HCT116 (cell line): ENCODE results near the gene SNRPA1. TPM values are rescaled to one million over a fixed set of nuclear protein-coding genes. Genes with fewer than 3 reads are reported as not detected.

ENCODE experiments used
- ATAC-seq: fragments of 200-7000 bp; cut with Tn5 transposase; 2 replicates; pipeline ENCODE4 v1.9.1; 2020; ENCODE audit warnings: mild to moderate bottlenecking, moderate library complexity
- BruUV-seq: library from RNA; stranded (reverse); fragments of 400-500 nt; replicated peaks from 2 replicates; lab custom pipeline; 2021; lab: Mats Ljungman, UMichigan
- CTCF ChIA-PET: fragments of 300-600 bp; sonication (Branson Sonifier 250); formaldehyde crosslinking; loops from one replicate; lab custom pipeline; 2021; ENCODE audit warnings: antibody characterized with exemption; lab: Charles Lee
- POLR2A ChIA-PET: fragments of 300-600, 350-600 bp; sonication (Branson Sonifier 250); formaldehyde crosslinking; loops from one replicate; lab custom pipeline; 2021; ENCODE audit warnings: antibody characterized with exemption; lab: Charles Lee
- RAD21 ChIA-PET, 2 experiments: fragments of 300-600 bp; sonication (Branson Sonifier 250); formaldehyde crosslinking; loops; one replicate each; lab custom pipeline; 2023; ENCODE audit warnings: low total read pairs in 2 of 2; ENCODE audit not compliant: uncharacterized antibody in 2 of 2, unreplicated experiment in 2 of 2, low non-redundant PET in 1 of 2; lab: Charles Lee
- DNase-seq: peaks from one replicate; pipeline ENCODE4 v3.0.0-alpha.2; 2010; ENCODE audit warnings: low read depth, low spot score
- H2AFZ ChIP-seq: fragments of 200-600 bp; shearing (Covaris generic), sonication (generic); 2 replicates; pipeline ENCODE4 v1.6.1; 2017; ENCODE audit warnings: low read depth, mixed run types, mixed read lengths, antibody characterized with exemption, low read length; ENCODE audit not compliant: poor library complexity, severe bottlenecking
- H3K27ac ChIP-seq: 2 replicates; pipeline ENCODE4 v1.5.1; 2012; ENCODE audit warnings: low read depth, low read length
- H3K27me3 ChIP-seq: fragments of 200-600 bp; sonication (generic); 2 replicates; pipeline ENCODE4 v1.6.1; 2016; ENCODE audit warnings: mixed run types, low read length, mixed read lengths; ENCODE audit not compliant: insufficient read depth
- H3K36me3 ChIP-seq, 2 experiments: fragments of 200-500 bp in 1 of 2; fragments of 200-600 bp in 1 of 2; sonication (Bioruptor generic) in 1 of 2; sonication (generic) in 1 of 2; 2 replicates each; pipeline versions ENCODE4 v1.5.1 to v1.6.1; 2014 to 2016; ENCODE audit warnings: low read length in 2 of 2, inconsistent platforms in 1 of 2, mixed read lengths in 1 of 2, mixed run types in 1 of 2; ENCODE audit not compliant: insufficient read depth in 2 of 2, control insufficient read depth in 1 of 2
- H3K4me1 ChIP-seq, 2 experiments: fragments of 200-600 bp in 1 of 2; sonication (generic) in 1 of 2; 2 replicates each; pipeline versions ENCODE4 v1.5.1 to v1.6.1; 2012 to 2017; ENCODE audit warnings: low read length in 2 of 2, inconsistent platforms in 1 of 2, mild to moderate bottlenecking in 1 of 2, mixed read lengths in 1 of 2, mixed run types in 1 of 2, moderate library complexity in 1 of 2; ENCODE audit not compliant: insufficient read depth in 2 of 2, control insufficient read depth in 1 of 2
- H3K4me2 ChIP-seq: fragments of 200-600 bp; sonication (generic); 2 replicates; pipeline ENCODE4 v1.6.1; 2017; ENCODE audit warnings: mixed run types, low read length, mixed read lengths
- H3K4me3 ChIP-seq, 2 experiments: fragments of 200-600 bp in 1 of 2; sonication (generic) in 1 of 2; replicated peaks in 1 of 2; 2 replicates each; pipeline ENCODE4 v1.5.1; 2011 to 2016; ENCODE audit warnings: low read length in 2 of 2, control low read depth in 1 of 2, low read depth in 1 of 2, mild to moderate bottlenecking in 1 of 2, mixed read lengths in 1 of 2, mixed run types in 1 of 2
- H3K79me2 ChIP-seq: fragments of 200-600 bp; sonication (generic); 2 replicates; pipeline ENCODE4 v1.6.1; 2017; ENCODE audit warnings: mild to moderate bottlenecking, mixed run types, low read length, moderate library complexity, mixed read lengths; ENCODE audit not compliant: insufficient read depth
- H3K9ac ChIP-seq: fragments of 200-600 bp; sonication (generic); 2 replicates; pipeline ENCODE4 v1.6.1; 2016; ENCODE audit warnings: low read length, mixed read lengths
- H3K9me2 ChIP-seq: fragments of 200-600 bp; sonication (generic), shearing (Covaris generic); 2 replicates; pipeline ENCODE4 v1.6.1; 2017; ENCODE audit warnings: mixed run types, mild to moderate bottlenecking, moderate library complexity; ENCODE audit not compliant: insufficient read depth
- H3K9me3 ChIP-seq, 2 experiments: fragments of 200-500 bp in 1 of 2; fragments of 200-600 bp in 1 of 2; sonication (Bioruptor generic) in 1 of 2; sonication (generic) in 1 of 2; 2 replicates each; pipeline ENCODE4 v1.6.1; 2014 to 2017; ENCODE audit warnings: low read length in 2 of 2, mixed read lengths in 2 of 2, inconsistent platforms in 1 of 2, low read depth in 1 of 2, mild to moderate bottlenecking in 1 of 2, mixed run types in 1 of 2, moderate library complexity in 1 of 2; ENCODE audit not compliant: control insufficient read depth in 1 of 2, insufficient read depth in 1 of 2
- H4K20me1 ChIP-seq: fragments of 200-600 bp; sonication (generic), shearing (Covaris generic); 2 replicates; pipeline ENCODE4 v1.6.1; 2017; ENCODE audit warnings: mixed run types, mild to moderate bottlenecking, moderate library complexity; ENCODE audit not compliant: insufficient read depth
- CBX3 ChIP-seq: IDR thresholded peaks from 2 replicates; pipeline ENCODE4 v1.6.1; 2012; ENCODE audit warnings: low read depth
- CEBPB ChIP-seq: IDR thresholded peaks from 2 replicates; pipeline ENCODE4 v1.6.1; 2012; ENCODE audit warnings: low read depth
- ELF1 ChIP-seq: IDR thresholded peaks from 2 replicates; pipeline ENCODE4 v1.6.1; 2012; ENCODE audit warnings: low read depth, borderline replicate concordance
- EZH2phosphoT487 ChIP-seq: fragments of 200-600 bp; IDR thresholded peaks from 2 replicates; pipeline ENCODE4 v1.6.1; 2018; ENCODE audit warnings: antibody characterized with exemption, borderline replicate concordance
- FOSL1 ChIP-seq: IDR thresholded peaks from 2 replicates; pipeline ENCODE4 v1.6.1; 2012; ENCODE audit warnings: low read depth
- POLR2A ChIP-seq: IDR thresholded peaks from 2 replicates; pipeline ENCODE4 v1.7.0; 2011; ENCODE audit warnings: borderline replicate concordance; ENCODE audit not compliant: insufficient read depth, insufficient read length; ENCODE audit errors: extremely low read depth
- POLR2AphosphoS5 ChIP-seq: IDR thresholded peaks from 2 replicates; pipeline ENCODE4 v1.6.1; 2011; ENCODE audit warnings: mild to moderate bottlenecking, low read depth, low read length, moderate library complexity
- RAD21 ChIP-seq: IDR thresholded peaks from 2 replicates; pipeline ENCODE4 v1.6.1; 2012; ENCODE audit warnings: low read depth, mild to moderate bottlenecking
- SIN3A ChIP-seq: IDR thresholded peaks from 2 replicates; pipeline ENCODE4 v1.6.1; 2012; ENCODE audit warnings: low read depth
- SP1 ChIP-seq: IDR thresholded peaks from 2 replicates; pipeline ENCODE4 v1.6.1; 2012; ENCODE audit warnings: low read depth
- ZNF274 ChIP-seq: fragments of 200-500 bp; sonication (Bioruptor generic); IDR thresholded peaks from 2 replicates; pipeline ENCODE4 v1.6.1; 2014; ENCODE audit warnings: mild to moderate bottlenecking, low read depth, low read length, inconsistent platforms
- intact Hi-C: fragments of 100-400 bp; cut with micrococcal nuclease; formaldehyde crosslinking; loops from 2 replicates; pipeline ENCODE4 v1.10.0; 2022
- total RNA-seq: library from RNA; stranded (reverse); gene quantifications from one replicate; pipeline ENCODE4 v1.2.1, GENCODE V29; 2021; ENCODE audit not compliant: unreplicated experiment
- TF ChIP-seq, protein P1 (sequence below): IDR thresholded peaks from 2 replicates; pipeline ENCODE4 v1.6.1; 2012; ENCODE audit warnings: low read depth
- TF ChIP-seq, protein P2 (sequence below): IDR thresholded peaks from 2 replicates; pipeline ENCODE4 v1.6.1; 2011; ENCODE audit warnings: mild to moderate bottlenecking, low read length, moderate library complexity; ENCODE audit not compliant: insufficient replicate concordance; ENCODE audit errors: extremely low read depth
- TF ChIP-seq, protein P3 (sequence below): IDR thresholded peaks from 2 replicates; pipeline ENCODE4 v1.6.1; 2012
- TF ChIP-seq, protein P4 (sequence below): IDR thresholded peaks from 2 replicates; pipeline ENCODE4 v1.6.1; 2012

The SNRPA1 gene
- total RNA-seq, 1 experiment from 2014 or later = 104 TPM

DNA sequence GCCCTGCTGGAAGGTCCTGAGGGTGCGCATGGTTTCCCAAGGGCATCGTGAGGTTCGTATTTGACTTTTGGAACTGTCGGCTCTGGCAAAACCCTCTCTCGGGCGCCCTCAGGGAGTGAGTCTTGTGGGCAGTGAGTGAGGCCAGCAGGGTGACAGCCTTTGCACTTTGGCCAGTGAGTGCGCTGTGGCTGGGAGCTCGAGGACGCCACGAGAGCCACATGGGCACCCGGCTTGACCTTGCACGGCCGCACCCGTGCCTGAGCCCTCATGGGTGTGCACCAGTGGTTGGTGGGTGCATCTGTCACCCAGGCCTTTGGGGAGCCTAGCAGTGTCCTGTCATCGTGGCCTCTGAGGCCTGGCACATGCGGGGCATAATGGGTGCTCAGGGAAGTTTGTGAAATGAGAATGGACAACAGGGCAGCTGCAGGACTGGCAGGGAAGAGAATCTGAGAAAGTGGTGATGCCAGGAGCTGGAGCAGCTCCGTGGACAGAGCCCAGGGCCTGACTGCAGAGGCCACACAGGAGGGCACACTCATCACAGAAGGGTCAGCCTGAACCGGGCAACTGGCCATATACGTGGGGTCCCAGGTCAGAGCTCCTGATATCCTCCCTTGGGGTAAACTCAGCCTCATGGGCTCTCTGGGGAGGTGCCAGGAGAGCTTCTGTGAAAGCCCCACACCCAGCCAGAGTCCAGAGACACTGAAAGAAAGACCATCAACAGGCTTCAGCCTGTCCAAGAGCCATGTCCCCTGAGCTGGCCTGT, 30.4 kb upstream of the SNRPA1 start (continued):
- TF ChIP-seq, protein P1, sequence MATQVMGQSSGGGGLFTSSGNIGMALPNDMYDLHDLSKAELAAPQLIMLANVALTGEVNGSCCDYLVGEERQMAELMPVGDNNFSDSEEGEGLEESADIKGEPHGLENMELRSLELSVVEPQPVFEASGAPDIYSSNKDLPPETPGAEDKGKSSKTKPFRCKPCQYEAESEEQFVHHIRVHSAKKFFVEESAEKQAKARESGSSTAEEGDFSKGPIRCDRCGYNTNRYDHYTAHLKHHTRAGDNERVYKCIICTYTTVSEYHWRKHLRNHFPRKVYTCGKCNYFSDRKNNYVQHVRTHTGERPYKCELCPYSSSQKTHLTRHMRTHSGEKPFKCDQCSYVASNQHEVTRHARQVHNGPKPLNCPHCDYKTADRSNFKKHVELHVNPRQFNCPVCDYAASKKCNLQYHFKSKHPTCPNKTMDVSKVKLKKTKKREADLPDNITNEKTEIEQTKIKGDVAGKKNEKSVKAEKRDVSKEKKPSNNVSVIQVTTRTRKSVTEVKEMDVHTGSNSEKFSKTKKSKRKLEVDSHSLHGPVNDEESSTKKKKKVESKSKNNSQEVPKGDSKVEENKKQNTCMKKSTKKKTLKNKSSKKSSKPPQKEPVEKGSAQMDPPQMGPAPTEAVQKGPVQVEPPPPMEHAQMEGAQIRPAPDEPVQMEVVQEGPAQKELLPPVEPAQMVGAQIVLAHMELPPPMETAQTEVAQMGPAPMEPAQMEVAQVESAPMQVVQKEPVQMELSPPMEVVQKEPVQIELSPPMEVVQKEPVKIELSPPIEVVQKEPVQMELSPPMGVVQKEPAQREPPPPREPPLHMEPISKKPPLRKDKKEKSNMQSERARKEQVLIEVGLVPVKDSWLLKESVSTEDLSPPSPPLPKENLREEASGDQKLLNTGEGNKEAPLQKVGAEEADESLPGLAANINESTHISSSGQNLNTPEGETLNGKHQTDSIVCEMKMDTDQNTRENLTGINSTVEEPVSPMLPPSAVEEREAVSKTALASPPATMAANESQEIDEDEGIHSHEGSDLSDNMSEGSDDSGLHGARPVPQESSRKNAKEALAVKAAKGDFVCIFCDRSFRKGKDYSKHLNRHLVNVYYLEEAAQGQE = no peak
- TF ChIP-seq SP1 (no peak), RAD21 (no peak), POLR2AphosphoS5 (no peak)
- TF ChIP-seq, all 23 proteins: peak for 0

DNA sequence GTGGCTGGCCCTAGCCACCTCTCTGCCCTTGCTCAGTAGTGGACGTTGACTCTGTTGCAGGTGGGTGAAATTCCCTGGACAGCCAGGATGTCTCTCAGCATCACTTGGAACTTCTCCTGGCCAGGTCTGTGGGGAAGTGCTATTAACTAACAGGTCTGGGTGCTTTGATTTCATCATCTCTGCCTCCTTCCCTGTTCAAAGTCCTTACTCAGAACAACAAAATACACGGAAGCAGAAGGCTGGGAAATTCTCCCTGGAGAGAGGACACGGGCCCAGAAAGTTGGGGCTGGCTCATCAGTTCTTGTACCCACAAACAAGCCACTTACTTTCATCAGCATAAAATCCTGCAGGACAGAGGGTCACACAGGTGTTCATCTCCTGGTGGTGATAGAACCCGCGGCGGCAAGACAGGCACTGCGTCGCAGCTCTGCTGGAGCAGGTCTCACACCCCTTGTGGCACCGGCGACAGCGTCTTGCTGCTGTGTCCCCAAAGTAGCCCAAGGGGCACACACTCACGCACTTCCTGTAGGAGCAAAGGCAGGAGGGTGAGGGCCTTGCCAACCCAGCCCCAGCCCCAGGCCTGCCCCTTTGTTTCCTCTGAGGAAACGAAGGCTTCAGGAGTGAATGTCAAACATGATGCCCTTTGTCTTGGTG, 29.6 kb upstream of the SNRPA1 start:
- H4K20me1 ChIP-seq = no peaks in the 10 kb centered on the region
- BruUV-seq = no TSS peak
- ChIA-PET CTCF (no interaction called here), RAD21 (no interaction called here), POLR2A (no interaction called here)
- no peak overlapping the region for H2AFZ ChIP-seq
- no peak overlapping the region for H3K4me2 ChIP-seq
- no peaks in the 10 kb centered on the region for H3K4me1 ChIP-seq
- no peaks in the 10 kb centered on the region for H3K9me2 ChIP-seq
- no peak overlapping the region for H3K9ac ChIP-seq
- intact Hi-C loops = no loop called here
- ATAC-seq (no peak), DNase-seq (no peak)
- no peaks in the 10 kb centered on the region for H3K36me3 ChIP-seq
- H3K27me3 ChIP-seq = no peaks in the 10 kb centered on the region
- no peaks in the 10 kb centered on the region for H3K79me2 ChIP-seq
- H3K9me3 ChIP-seq = no peaks in the 10 kb centered on the region
- no peak overlapping the region for H3K4me3 ChIP-seq
- H3K27ac ChIP-seq = no peak overlapping the region
- no peak for TF ChIP-seq FOSL1
- TF ChIP-seq CEBPB = no peak
- no peak for TF ChIP-seq RAD21
- TF ChIP-seq, protein P2, sequence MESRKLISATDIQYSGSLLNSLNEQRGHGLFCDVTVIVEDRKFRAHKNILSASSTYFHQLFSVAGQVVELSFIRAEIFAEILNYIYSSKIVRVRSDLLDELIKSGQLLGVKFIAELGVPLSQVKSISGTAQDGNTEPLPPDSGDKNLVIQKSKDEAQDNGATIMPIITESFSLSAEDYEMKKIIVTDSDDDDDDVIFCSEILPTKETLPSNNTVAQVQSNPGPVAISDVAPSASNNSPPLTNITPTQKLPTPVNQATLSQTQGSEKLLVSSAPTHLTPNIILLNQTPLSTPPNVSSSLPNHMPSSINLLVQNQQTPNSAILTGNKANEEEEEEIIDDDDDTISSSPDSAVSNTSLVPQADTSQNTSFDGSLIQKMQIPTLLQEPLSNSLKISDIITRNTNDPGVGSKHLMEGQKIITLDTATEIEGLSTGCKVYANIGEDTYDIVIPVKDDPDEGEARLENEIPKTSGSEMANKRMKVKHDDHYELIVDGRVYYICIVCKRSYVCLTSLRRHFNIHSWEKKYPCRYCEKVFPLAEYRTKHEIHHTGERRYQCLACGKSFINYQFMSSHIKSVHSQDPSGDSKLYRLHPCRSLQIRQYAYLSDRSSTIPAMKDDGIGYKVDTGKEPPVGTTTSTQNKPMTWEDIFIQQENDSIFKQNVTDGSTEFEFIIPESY = no peak
- TF ChIP-seq, protein P3, sequence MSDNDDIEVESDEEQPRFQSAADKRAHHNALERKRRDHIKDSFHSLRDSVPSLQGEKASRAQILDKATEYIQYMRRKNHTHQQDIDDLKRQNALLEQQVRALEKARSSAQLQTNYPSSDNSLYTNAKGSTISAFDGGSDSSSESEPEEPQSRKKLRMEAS = no peak
- TF ChIP-seq POLR2A = no peak
- no peak for TF ChIP-seq CBX3
- TF ChIP-seq SIN3A = no peak
- TF ChIP-seq EZH2phosphoT487 = no peak
- TF ChIP-seq, protein P4, sequence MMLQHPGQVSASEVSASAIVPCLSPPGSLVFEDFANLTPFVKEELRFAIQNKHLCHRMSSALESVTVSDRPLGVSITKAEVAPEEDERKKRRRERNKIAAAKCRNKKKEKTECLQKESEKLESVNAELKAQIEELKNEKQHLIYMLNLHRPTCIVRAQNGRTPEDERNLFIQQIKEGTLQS = no peak
- TF ChIP-seq POLR2AphosphoS5 = no peak
- TF ChIP-seq ZNF274 = no peak
- TF ChIP-seq ELF1 = no peak
